HG02938 (cell line): ENCODE measurements around the gene PAK6.

Experiments
- ATAC-seq: cut with Tn5 transposase; IDR thresholded peaks from one replicate; pipeline ENCODE4 v1.9.1; 2021; ENCODE audit warnings: mild to moderate bottlenecking, moderate library complexity; ENCODE audit not compliant: unreplicated experiment

The PAK6 gene

DNA sequence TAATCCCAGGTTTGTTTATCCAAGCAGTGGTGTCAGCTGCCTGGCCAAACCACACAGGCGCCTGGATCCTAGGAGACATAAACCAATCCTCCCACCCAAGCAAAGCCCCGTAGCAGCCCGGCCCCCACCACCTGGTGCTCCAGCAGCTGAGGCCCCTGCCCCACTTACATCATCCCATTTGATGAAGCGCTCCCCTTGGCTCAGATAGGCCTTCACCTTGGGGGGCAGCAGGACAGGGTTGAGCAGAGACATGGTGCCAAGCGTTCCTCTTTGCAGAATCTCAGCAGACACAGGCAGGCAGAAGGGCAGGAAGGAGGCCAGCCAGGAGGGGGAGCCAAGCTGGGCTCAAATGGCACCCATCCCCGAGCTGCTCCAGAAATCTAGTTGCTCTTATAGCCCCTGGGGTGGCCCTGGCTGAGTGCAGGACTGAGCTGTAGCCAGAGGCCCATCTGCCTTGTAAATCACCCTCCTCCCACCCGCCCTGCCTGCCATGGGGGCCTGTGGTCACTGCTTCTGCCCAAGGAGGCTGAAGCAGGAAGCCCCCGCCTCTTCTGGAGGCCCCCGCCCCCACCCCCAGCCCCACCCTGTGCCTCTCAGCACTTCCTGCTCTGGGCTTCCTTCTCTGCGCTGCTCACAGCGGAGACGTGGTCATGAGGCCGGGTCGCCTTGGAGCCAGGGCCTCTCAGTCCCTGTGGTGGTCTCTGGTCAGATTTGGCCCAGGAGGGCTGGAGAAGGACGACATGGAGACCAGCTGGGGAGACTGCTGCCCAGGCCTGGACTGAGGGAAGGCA, 68.8 kb downstream of the PAK6 start, which contains the start of gene PLCB2:
Gene PLCB2, minus strand, starts transcription at position 515 of the 791 bp plus-strand sequence. Its CDS starts 263 bp downstream, at position 252.
- ATAC-seq = peak; percentile 47

DNA sequence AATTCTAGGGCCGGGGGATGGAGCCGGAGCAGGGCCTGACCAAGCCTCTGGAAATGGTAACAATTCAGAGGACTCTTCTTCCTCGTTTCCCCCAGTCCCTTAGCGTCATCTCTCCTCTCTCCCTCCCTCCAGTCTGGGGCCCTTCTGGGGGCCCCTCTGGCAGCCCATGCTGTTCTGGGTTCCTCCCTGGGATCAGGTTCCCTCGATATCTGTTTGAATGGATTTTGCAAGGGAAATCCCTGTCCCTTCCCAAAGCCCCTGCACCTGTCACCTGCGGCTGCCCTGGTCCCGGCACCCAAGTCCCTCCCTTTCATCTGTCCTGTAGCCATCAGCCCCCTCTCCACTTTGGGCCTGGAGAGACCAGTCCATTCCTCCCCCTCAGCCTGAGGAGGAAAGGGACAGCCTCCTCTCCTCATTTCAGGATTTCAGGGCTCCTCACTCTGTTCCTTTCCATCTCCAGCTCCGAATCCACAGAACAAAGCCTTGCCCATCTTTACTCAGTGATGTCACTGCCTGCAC, 70.5 kb downstream of the PAK6 start:
- ATAC-seq = no peak

DNA sequence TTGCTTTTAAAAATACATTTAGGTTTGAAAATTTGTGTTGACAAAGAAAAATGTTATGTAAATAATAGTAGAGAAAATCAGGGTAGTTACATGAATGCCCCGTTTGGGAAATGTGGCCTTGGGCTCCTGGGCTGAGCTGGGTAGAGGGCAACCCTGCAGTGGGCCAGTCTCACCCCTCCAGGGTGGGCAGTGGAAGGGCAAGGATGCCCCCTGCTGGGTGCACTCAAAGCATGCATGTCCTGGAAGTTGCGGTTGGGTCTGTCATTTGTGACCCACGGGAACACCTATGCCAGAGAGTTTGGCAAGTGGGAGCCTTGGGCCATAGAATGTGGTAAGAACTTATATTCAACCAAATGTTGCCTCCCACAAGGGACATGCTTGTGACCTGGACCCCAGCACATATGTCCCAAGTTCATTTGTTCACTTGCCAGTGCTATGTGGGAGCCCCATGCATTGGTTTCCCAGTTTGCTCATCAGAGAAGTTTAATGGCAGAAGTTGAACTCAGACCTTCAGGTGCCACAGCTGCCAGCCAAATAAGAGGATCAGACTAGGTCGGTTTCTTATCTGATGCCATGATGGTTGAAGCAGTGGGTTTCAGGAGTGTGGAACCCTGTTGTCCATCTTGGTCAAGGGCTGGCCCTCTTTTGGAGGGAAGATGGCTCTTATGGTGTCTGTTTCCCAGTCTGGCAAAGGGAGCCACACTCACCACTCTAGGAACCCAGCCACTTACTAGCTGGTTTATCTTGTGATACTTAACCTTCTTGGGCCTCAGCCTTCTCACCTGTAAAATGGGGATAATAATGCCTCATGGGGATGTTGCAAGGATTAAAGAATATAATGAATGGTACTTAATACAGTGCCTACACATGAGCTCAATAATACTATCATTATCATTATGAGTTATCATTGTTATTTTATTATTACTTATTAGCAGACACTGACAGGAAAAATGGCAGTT, 71.4 kb downstream of the PAK6 start:
- no peak for ATAC-seq

DNA sequence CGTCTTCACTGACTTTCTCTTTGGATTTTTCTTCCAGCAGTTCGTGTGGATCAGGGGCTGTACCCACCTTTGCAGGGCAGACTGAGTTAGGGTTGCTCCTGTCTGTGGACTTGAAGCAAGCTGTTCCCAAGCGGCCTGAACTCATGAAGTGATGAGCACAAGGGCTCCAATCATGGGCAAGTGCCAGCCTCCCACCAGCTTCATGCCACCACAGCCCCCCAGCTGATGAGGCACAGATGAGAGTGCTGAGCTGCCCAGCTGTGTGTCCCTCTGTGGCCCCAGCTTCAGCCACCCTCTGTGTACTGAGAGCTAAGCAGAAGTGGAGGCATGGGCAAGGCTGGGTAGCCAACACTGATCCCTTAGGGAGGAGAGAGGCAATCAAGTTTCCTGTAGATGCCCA, 72.1 kb downstream of the PAK6 start:
- ATAC-seq = no peak

DNA sequence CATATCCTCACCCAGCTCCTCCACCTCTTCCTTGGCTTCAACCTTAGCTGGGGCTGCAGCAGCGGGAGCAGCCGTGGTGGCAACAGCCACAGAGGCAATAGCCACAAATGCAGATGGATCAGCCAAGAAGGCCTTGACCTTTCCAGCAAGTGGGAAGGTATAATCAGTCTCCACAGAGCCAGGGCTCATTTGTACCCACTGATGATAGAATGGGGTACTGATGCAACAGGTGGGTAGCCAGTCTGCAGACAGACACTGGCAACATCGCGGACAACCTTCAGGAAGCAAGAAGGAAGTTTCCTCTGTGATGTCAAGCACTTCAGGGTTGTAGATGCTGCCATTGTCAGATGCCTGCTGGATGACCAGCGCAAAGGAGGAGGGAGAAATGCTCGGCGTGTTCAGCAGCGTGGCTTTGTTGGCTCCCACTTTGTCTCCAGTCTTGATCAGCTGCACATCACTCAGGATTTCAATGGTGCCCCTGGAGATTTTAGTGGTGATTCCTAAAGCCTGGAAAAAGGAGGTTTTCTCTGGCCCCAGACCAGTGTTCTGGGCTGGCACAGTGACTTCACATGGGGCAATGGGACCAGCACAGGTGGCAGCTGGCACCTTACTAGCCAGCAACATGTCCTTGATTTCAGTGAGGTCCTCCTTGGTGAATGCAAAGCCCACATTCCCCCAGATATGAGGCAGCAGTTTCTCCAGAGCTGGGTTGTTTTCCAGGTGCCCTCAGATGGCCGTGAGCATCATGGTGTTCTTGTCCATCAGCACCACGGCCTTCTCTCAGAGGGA, 73.7 kb downstream of the PAK6 start:
- no peak for ATAC-seq

- no peak for ATAC-seq
Observed at GRCh38 chr15:40313531-40314398, 74.9 kb downstream of the PAK6 start.

DNA sequence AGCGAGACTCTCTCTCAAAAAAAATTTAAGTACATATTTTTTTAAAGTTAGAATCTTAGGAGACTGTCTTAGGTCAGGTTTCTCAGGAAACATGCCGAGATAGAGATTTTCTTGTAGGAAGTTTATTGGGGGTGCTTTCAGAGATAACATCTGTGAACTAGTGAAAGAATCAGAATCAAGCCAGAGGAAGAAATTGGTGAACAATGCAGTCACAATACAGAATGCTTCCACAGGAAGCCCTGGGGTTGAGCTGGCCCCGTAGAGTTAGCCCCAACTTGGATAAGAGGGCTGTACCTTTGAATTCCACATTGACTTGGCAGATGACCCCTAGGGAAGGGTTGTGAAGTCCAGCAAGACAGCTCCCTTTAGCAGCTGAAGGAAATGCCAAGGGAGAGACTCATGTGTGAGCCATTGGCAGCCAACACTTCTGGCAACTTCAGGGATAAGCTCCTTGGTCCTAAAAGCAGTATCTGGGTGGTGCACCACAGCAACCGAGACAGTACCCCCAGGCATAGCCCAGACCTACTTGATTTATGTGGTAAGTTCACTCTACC, 75.9 kb downstream of the PAK6 start:
- no peak for ATAC-seq

DNA sequence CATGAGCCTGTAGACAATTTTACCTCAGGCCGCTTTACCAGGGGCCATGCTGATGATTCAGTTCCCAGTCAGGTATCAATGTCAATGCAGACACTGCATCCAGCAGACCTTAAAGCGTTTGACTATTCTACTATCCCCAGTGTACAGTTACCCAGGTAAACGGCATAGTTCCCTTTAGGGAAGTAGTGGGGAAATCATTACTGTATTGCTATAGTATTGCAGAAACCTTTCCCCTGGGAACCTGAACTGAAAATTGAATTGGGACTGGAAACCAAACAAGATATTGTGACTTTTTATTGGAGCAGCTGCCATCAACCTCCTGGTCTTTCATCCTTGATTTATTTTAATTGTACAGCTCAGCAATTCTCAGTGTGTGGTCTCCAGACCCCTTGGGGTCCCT, 78.1 kb downstream of the PAK6 start:
- ATAC-seq = no peak

GRCh38 chr15:40317580-40317979, 78.7 kb downstream of the PAK6 start:
- ATAC-seq = no peak

- no peak for ATAC-seq
Observed at GRCh38 chr15:40320409-40320808, 81.5 kb downstream of the PAK6 start.

DNA sequence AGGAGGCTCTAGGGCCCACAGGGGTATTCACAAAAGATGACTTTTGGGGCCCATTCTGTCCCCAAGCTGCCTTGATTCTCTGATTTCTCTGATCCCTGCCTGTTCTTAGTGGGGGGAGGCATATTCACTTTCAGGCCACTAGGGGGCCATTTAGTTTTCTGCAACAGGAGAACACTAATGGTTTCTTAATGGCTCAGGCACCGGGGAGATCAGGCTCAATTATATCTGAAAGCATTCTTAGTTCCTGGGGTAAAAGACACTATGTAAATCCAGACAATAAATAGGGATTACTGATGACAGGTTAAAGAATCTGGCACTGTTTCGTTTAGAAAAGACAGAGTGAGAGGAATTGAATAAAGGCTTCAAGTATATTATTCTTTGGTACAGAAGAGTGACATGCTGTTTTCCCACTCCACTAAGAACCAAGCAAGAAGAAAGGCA, 82.1 kb downstream of the PAK6 start:
- ATAC-seq = no peak

- no peak for ATAC-seq
Observed at GRCh38 chr15:40322531-40323238, 83.8 kb downstream of the PAK6 start.

DNA sequence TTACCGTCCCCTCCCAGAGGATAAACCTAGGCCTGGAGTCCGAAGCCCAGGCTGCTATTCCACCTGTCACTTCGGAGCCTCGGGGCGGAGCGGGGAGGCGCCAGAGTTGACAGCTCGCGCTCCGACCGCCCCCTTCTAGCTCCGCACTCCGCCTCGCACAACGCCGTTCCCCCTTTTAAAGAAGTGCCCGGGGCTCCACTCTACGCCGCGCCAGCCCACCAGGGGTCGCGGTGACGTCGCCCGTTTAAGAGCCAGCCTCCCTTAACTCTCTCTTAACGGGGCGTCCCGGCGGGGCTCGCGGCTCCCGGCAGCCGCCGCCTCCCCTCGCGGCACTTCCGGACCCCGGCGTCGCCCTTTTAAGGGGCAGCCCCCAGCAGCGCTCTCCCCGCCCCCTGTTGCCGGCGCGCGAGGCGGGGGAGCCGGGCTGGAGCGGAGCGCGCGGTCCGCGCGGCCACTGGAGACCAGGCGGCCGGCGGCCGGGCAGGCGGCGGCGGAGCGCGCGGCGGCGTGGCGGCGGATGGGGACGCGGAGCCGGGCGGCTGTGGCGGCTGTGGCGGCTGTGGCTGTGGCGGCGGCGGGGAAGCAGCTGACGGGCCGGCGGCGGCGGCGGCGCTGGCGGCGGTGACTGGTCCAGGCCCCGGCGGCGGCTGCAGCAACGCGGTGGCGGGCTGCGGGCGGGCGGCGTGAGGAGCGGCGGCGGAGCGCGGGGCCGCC, 84.5 kb downstream of the PAK6 start, which contains the start of gene INAFM2:
Gene INAFM2, plus strand, starts transcription at position 454 of the 714 bp plus-strand sequence. CDS start 364 bp downstream, outside the sequence.
- ATAC-seq = peak; percentile 88

- no peak for ATAC-seq
Observed at GRCh38 chr15:40323953-40324937, 85.4 kb downstream of the PAK6 start.

DNA sequence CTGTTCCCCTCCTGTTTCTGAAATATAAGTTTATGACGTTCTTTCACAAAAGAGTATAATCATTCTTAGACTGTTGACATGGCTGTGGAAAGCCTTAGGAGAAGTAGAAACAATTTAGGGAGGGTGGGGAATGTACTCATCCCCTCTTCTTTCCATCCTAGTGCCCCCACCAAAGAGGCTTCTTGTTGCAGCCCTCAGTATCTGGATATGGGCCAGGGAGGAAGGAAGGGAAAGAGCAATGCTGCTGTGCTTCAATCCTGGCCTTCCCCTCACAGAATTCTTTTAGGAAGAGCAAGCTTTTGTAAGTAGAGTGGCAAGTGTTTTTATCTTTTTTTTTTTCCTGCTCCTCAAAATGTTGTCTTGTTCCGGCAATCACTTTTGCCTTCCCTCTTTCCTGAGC, 86.3 kb downstream of the PAK6 start:
- ATAC-seq = no peak

DNA sequence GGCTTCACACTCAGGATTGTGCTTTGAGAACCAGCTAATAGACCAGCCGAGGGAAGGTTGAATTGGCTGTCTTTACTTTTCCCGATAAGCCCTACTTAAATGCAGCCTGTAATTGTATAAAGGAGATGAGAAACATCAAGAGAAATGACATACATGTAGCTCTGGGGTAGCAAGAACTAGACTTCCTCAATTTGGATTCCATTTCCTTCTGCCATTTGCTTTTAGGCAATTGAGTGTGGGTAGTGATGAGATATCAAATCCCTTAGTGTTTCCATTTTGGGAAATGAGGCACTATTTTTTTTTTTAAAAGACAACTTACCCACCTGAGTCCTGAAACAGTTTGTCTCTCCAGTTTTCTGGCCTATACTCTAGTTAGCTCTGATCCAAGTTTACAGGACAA, 86.8 kb downstream of the PAK6 start:
- no peak for ATAC-seq
